ENCODE data around the gene LARP1. TPM values are rescaled to one million over a fixed set of nuclear protein-coding genes. Genes with fewer than 3 reads are reported as not detected.

Gene LARP1
- total and polyA plus RNA-seq, 9 of the 15 experiments (the other 6 are each of a cell fraction or from before 2014, with no cell fraction given): 22.6 to 300 (median 92.0) TPM

DNA sequence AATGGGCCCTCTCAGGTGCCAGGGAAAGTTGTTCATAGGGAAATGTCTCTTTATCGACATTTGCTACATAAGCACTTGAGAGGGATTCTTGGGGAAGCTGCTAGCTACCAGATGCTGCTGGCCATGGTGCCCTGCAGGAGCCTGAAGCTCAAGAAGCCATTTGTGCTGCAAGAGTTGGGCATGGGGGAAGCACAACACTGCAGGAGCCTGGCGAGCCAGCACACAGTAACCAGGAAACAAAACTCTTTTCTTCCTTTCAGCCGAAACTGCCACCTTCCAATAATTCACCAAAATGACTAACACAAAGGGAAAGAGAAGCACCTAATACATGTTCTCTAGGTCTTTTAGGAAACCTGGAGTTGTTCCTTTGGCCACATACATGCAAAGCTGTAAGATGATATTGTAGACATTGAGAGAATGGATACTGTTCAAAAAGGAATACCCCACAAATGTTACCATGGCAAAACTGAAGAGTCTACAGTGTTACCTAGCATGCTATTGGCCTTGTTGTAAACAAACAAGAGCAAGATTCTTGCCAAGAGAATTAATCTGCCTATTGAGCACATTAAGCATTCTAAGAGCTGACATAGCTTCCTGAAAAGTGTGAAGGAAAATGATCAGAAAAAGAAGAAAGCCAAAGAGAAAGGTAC is 26.1 kb upstream of the LARP1 start:
- no peaks in the 10 kb centered on the region for H4K20me1 ChIP-seq (replicated peaks; ENCODE audit: control insufficient read depth, insufficient read depth, low read length)
- intact Hi-C loops (cut with micrococcal nuclease): no loop called here
- in situ Hi-C loops (cut with MboI): no loop called here
- ATAC-seq: no peak
- ChIA-PET CTCF (ENCODE audit: low intra/inter-chr PET ratio) (no interaction called here), POLR2A (no interaction called here)
- no peak overlapping the region for H3K4me3 ChIP-seq
- no peaks in the 10 kb centered on the region for H3K36me3 ChIP-seq (ENCODE audit: control insufficient read depth, insufficient read depth, low read length)
- peaks cover 4 to 5% of the 10 kb centered on the region in 2 experiments; a peak in 4 of 5 replicates for H3K4me1 ChIP-seq (replicated peaks in 1 of 2; ENCODE audit: control insufficient read depth in 2 of 2, insufficient read depth in 2 of 2, low read length in 2 of 2)
- no peak overlapping the region for H3K4me2 ChIP-seq (ENCODE audit: insufficient read depth, low read length)
- no TSS peak for BruUV-seq (replicated peaks)
- H3K79me2 ChIP-seq (ENCODE audit: control insufficient read depth, insufficient read depth, low read length): no peaks in the 10 kb centered on the region
- WGBS (ENCODE audit: insufficient coverage, low coverage, missing lambda C conversion rate): 76% methylated on average over 3 of the region's 3 CpGs
- no peak overlapping the region for H2AFZ ChIP-seq (ENCODE audit: low read depth, low read length)
- no peak overlapping the region for H3K9ac ChIP-seq (ENCODE audit: insufficient read depth in 1 of 2, low read depth in 2 of 2, low read length in 2 of 2)
- no peaks in the 10 kb centered on the region for H3K9me1 ChIP-seq (ENCODE audit: control insufficient read depth, insufficient read depth, low read length)
- no peaks in the 10 kb centered on the region for H3K27me3 ChIP-seq (ENCODE audit: control insufficient read depth in 2 of 2, insufficient read depth in 2 of 2, low read length in 2 of 2)
- H3K27ac ChIP-seq (ENCODE audit: extremely low read depth, low read depth, low read length): no peak overlapping the region
- FAIRE-seq: no peak
- no peak for DNase-seq (ENCODE audit: extremely low read depth in 1 of 4, low spot score in 3 of 4)
- no peaks in the 10 kb centered on the region for H3K9me3 ChIP-seq (replicated peaks; ENCODE audit: control insufficient read depth, insufficient read depth, low read depth, low read length)
- TF ChIP-seq MAFK (IDR thresholded peaks at IDR 0.05; ENCODE audit: low read length) (no peak), U2AF2 (optimal IDR thresholded peaks at IDR 0.05; ENCODE audit: low read depth, low read length) (no peak), CC2D1A (IDR thresholded peaks at IDR 0.05) (no peak), ZBTB17 (CRISPR knock-in tag; IDR thresholded peaks at IDR 0.05) (no peak), ZNF507 (tag; conservative IDR thresholded peaks at IDR 0.05) (no peak), NFRKB (IDR thresholded peaks at IDR 0.05; ENCODE audit: low read depth) (no peak), TRIM28 (IDR thresholded peaks at IDR 0.05) (no peak), MEIS2 (IDR thresholded peaks at IDR 0.05; ENCODE audit: partially characterized antibody) (no peak)
- TF ChIP-seq, protein P1, sequence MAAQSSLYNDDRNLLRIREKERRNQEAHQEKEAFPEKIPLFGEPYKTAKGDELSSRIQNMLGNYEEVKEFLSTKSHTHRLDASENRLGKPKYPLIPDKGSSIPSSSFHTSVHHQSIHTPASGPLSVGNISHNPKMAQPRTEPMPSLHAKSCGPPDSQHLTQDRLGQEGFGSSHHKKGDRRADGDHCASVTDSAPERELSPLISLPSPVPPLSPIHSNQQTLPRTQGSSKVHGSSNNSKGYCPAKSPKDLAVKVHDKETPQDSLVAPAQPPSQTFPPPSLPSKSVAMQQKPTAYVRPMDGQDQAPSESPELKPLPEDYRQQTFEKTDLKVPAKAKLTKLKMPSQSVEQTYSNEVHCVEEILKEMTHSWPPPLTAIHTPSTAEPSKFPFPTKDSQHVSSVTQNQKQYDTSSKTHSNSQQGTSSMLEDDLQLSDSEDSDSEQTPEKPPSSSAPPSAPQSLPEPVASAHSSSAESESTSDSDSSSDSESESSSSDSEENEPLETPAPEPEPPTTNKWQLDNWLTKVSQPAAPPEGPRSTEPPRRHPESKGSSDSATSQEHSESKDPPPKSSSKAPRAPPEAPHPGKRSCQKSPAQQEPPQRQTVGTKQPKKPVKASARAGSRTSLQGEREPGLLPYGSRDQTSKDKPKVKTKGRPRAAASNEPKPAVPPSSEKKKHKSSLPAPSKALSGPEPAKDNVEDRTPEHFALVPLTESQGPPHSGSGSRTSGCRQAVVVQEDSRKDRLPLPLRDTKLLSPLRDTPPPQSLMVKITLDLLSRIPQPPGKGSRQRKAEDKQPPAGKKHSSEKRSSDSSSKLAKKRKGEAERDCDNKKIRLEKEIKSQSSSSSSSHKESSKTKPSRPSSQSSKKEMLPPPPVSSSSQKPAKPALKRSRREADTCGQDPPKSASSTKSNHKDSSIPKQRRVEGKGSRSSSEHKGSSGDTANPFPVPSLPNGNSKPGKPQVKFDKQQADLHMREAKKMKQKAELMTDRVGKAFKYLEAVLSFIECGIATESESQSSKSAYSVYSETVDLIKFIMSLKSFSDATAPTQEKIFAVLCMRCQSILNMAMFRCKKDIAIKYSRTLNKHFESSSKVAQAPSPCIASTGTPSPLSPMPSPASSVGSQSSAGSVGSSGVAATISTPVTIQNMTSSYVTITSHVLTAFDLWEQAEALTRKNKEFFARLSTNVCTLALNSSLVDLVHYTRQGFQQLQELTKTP (IDR thresholded peaks at IDR 0.05; ENCODE audit: low read depth in 1 of 2, partially characterized antibody in 2 of 2): no peak
- TF ChIP-seq, protein P2, sequence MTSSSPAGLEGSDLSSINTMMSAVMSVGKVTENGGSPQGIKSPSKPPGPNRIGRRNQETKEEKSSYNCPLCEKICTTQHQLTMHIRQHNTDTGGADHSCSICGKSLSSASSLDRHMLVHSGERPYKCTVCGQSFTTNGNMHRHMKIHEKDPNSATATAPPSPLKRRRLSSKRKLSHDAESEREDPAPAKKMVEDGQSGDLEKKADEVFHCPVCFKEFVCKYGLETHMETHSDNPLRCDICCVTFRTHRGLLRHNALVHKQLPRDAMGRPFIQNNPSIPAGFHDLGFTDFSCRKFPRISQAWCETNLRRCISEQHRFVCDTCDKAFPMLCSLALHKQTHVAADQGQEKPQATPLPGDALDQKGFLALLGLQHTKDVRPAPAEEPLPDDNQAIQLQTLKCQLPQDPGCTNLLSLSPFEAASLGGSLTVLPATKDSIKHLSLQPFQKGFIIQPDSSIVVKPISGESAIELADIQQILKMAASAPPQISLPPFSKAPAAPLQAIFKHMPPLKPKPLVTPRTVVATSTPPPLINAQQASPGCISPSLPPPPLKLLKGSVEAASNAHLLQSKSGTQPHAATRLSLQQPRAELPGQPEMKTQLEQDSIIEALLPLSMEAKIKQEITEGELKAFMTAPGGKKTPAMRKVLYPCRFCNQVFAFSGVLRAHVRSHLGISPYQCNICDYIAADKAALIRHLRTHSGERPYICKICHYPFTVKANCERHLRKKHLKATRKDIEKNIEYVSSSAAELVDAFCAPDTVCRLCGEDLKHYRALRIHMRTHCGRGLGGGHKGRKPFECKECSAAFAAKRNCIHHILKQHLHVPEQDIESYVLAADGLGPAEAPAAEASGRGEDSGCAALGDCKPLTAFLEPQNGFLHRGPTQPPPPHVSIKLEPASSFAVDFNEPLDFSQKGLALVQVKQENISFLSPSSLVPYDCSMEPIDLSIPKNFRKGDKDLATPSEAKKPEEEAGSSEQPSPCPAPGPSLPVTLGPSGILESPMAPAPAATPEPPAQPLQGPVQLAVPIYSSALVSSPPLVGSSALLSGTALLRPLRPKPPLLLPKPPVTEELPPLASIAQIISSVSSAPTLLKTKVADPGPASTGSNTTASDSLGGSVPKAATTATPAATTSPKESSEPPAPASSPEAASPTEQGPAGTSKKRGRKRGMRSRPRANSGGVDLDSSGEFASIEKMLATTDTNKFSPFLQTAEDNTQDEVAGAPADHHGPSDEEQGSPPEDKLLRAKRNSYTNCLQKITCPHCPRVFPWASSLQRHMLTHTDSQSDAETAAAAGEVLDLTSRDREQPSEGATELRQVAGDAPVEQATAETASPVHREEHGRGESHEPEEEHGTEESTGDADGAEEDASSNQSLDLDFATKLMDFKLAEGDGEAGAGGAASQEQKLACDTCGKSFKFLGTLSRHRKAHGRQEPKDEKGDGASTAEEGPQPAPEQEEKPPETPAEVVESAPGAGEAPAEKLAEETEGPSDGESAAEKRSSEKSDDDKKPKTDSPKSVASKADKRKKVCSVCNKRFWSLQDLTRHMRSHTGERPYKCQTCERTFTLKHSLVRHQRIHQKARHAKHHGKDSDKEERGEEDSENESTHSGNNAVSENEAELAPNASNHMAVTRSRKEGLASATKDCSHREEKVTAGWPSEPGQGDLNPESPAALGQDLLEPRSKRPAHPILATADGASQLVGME (CRISPR knock-in tag; IDR thresholded peaks at IDR 0.05): no peak
- TF ChIP-seq, protein P3, sequence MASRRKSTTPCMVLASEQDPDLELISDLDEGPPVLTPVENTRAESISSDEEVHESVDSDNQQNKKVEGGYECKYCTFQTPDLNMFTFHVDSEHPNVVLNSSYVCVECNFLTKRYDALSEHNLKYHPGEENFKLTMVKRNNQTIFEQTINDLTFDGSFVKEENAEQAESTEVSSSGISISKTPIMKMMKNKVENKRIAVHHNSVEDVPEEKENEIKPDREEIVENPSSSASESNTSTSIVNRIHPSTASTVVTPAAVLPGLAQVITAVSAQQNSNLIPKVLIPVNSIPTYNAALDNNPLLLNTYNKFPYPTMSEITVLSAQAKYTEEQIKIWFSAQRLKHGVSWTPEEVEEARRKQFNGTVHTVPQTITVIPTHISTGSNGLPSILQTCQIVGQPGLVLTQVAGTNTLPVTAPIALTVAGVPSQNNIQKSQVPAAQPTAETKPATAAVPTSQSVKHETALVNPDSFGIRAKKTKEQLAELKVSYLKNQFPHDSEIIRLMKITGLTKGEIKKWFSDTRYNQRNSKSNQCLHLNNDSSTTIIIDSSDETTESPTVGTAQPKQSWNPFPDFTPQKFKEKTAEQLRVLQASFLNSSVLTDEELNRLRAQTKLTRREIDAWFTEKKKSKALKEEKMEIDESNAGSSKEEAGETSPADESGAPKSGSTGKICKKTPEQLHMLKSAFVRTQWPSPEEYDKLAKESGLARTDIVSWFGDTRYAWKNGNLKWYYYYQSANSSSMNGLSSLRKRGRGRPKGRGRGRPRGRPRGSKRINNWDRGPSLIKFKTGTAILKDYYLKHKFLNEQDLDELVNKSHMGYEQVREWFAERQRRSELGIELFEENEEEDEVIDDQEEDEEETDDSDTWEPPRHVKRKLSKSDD (conservative IDR thresholded peaks at IDR 0.05; ENCODE audit: low read length): no peak
